Loucy (cell line): ENCODE results near the gene TBC1D24.
A peak's percentile ranks its signal among the peaks of the same experiment; 100 is the strongest.

Experiments used
- H2AFZ ChIP-seq: fragments of 200-600 bp; sonication (generic); 2 replicates; pipeline ENCODE4 v1.6.0; 2016; ENCODE audit warnings: antibody characterized with exemption, mild to moderate bottlenecking, low read length, moderate library complexity
- H3F3A ChIP-seq: fragments of 200-600 bp; 2 replicates; pipeline ENCODE4 v1.6.0; 2016; ENCODE audit warnings: antibody characterized with exemption, low read depth, mild to moderate bottlenecking
- H3K27me3 ChIP-seq: fragments of 200-600 bp; sonication (generic); 2 replicates; pipeline ENCODE4 v1.6.1; 2014; ENCODE audit warnings: low read length, mild to moderate bottlenecking; ENCODE audit not compliant: insufficient read depth, poor library complexity, severe bottlenecking
- H3K36me3 ChIP-seq: fragments of 200-600 bp; sonication (generic); 2 replicates; pipeline ENCODE4 v1.6.1; 2016; ENCODE audit warnings: low read length; ENCODE audit not compliant: insufficient read depth
- H3K4me1 ChIP-seq: fragments of 200-600 bp; sonication (generic); 2 replicates; pipeline ENCODE4 v1.5.1; 2014; ENCODE audit warnings: low read length, mild to moderate bottlenecking; ENCODE audit not compliant: insufficient read depth, poor library complexity, severe bottlenecking
- H3K4me2 ChIP-seq: fragments of 200-600 bp; sonication (generic); 2 replicates; pipeline ENCODE4 v1.6.0; 2014; ENCODE audit warnings: antibody characterized with exemption, low read length, low read depth, mild to moderate bottlenecking; ENCODE audit not compliant: poor library complexity, severe bottlenecking
- H3K4me3 ChIP-seq: fragments of 200-600 bp; sonication (generic); 2 replicates; pipeline ENCODE4 v1.5.1; 2014; ENCODE audit warnings: low read length, mild to moderate bottlenecking, mixed read lengths; ENCODE audit not compliant: poor library complexity, severe bottlenecking
- H3K79me2 ChIP-seq: fragments of 200-600 bp; sonication (generic); 2 replicates; pipeline ENCODE4 v1.6.1; 2014; ENCODE audit warnings: low read length; ENCODE audit not compliant: insufficient read depth
- H3K9ac ChIP-seq: fragments of 200-600 bp; sonication (generic); 2 replicates; pipeline ENCODE4 v1.6.0; 2014; ENCODE audit warnings: mild to moderate bottlenecking, low read depth, low read length, moderate library complexity; ENCODE audit not compliant: poor library complexity, severe bottlenecking
- H3K9me2 ChIP-seq: fragments of 200-600 bp; sonication (generic); replicated peaks from 2 replicates; pipeline ENCODE4 v1.6.1; 2016; ENCODE audit warnings: low read depth, low read length, mixed read lengths
- H3K9me3 ChIP-seq: fragments of 200-600 bp; sonication (generic); 2 replicates; pipeline ENCODE4 v1.6.1; 2014; ENCODE audit warnings: mild to moderate bottlenecking, antibody characterized with exemption, low read length, low read depth; ENCODE audit not compliant: insufficient read depth
- H4K20me1 ChIP-seq: fragments of 200-600 bp; sonication (generic); 2 replicates; pipeline ENCODE4 v1.6.0; 2014; ENCODE audit warnings: antibody characterized with exemption, low read length, mild to moderate bottlenecking; ENCODE audit not compliant: insufficient read depth, poor library complexity, severe bottlenecking
- EZH2phosphoT487 ChIP-seq: fragments of 200-600 bp; IDR thresholded peaks from 2 replicates; pipeline ENCODE4 v1.6.1; 2018; ENCODE audit warnings: antibody characterized with exemption, mild to moderate bottlenecking, moderate library complexity, borderline replicate concordance
- TF ChIP-seq, protein P1 (sequence below): fragments of 200-600 bp; sonication (generic); conservative IDR thresholded peaks from 2 replicates; pipeline ENCODE4 v1.5.1; 2014; ENCODE audit warnings: mild to moderate bottlenecking, antibody characterized with exemption, low read length

TBC1D24 gene

GRCh38 chr16:2530629-2531318 lies 55.8 kb downstream of the TBC1D24 start:
- Histone ChIP-seq H3K9me3 (no peaks in the 10 kb centered on the region), H3K9me2 (no peaks in the 10 kb centered on the region), H3K79me2 (no peaks in the 10 kb centered on the region), H3K27me3 (no peaks in the 10 kb centered on the region), H2AFZ (no peak overlapping the region), H3F3A (no peaks in the 10 kb centered on the region), H3K4me3 (no peak overlapping the region), H4K20me1 (no peaks in the 10 kb centered on the region), H3K9ac (no peak overlapping the region), H3K36me3 (no peaks in the 10 kb centered on the region), H3K4me1 (peaks cover 10% of the 10 kb centered on the region), H3K4me2 (peak overlapping the region; percentile 93)
- TF ChIP-seq, protein P1, sequence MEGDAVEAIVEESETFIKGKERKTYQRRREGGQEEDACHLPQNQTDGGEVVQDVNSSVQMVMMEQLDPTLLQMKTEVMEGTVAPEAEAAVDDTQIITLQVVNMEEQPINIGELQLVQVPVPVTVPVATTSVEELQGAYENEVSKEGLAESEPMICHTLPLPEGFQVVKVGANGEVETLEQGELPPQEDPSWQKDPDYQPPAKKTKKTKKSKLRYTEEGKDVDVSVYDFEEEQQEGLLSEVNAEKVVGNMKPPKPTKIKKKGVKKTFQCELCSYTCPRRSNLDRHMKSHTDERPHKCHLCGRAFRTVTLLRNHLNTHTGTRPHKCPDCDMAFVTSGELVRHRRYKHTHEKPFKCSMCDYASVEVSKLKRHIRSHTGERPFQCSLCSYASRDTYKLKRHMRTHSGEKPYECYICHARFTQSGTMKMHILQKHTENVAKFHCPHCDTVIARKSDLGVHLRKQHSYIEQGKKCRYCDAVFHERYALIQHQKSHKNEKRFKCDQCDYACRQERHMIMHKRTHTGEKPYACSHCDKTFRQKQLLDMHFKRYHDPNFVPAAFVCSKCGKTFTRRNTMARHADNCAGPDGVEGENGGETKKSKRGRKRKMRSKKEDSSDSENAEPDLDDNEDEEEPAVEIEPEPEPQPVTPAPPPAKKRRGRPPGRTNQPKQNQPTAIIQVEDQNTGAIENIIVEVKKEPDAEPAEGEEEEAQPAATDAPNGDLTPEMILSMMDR: no peak
- no peak for TF ChIP-seq EZH2phosphoT487

- Histone ChIP-seq H3F3A (no peaks in the 10 kb centered on the region), H3K4me2 (peak within 1 kb of the TSS; percentile 93), H3K27me3 (no peaks in the 10 kb centered on the region), H3K79me2 (no peaks in the 10 kb centered on the region), H4K20me1 (no peaks in the 10 kb centered on the region), H3K4me3 (peak within 1 kb of the TSS; percentile 78), H3K9me3 (no peaks in the 10 kb centered on the region), H3K9ac (peak within 1 kb of the TSS; percentile 74), H3K9me2 (no peaks in the 10 kb centered on the region), H3K36me3 (no peaks in the 10 kb centered on the region), H2AFZ (peak within 1 kb of the TSS; percentile 83), H3K4me1 (peaks cover 10% of the 10 kb centered on the region)
- TF ChIP-seq, protein P1: no peak
- no peak for TF ChIP-seq EZH2phosphoT487
Measured at GRCh38 chr16:2531371-2531695, 56.4 kb downstream of the TBC1D24 start, which contains the start of gene CEMP1. TSS of gene CEMP1 (minus strand) at chr16:2531408. CDS start at chr16:2531073, 335 bp downstream.

DNA sequence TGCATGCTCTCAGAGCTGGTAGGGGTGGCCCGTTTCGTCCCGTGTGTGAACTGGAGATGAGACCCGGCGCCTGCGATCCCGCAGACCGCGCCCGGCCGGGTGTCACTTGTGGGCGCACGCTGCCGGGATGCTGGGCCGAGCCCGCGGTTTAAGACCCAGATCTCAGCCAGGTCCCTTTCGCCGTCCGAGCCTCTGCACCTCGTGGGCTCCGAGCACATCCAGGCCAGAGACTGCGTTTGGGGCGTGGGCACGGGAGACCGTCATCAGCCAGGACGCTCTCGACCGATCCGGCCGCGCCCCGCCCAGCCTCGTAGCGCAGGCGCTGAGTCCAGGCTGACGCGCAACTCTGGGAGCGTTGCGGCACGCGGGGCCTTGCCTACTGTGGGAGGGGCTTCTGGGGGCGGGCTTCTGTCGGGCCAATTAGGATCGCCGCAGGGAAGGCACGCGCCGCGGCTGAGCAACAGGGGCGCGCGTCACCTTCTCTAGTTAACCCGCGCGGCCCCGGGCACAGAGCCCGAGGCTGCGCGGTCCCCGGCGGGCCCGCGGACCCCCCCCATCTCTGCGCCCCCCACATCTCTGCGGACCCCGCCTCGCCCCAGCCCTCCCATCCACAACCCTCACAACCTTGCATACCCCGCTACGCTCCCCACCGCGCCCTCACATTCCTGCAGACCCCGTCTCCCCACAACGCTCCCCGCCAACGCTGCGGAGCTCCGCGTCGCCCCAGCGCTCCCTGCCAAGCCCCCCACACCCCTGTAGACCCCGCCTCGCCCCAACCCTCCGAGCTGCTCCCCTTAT lies 57.0 kb downstream of the TBC1D24 start:
- no peaks in the 10 kb centered on the region for H3K9me2 ChIP-seq
- no peaks in the 10 kb centered on the region for H3K27me3 ChIP-seq
- H3K4me3 ChIP-seq: peak overlapping the region; percentile 78
- no peaks in the 10 kb centered on the region for H3K79me2 ChIP-seq
- H4K20me1 ChIP-seq: no peaks in the 10 kb centered on the region
- no peaks in the 10 kb centered on the region for H3K9me3 ChIP-seq
- peaks cover 10% of the 10 kb centered on the region for H3K4me1 ChIP-seq
- peak overlapping the region; percentile 93 for H3K4me2 ChIP-seq
- H3K36me3 ChIP-seq: no peaks in the 10 kb centered on the region
- peak overlapping the region; percentile 74 for H3K9ac ChIP-seq
- H3F3A ChIP-seq: no peaks in the 10 kb centered on the region
- peak overlapping the region; percentile 83 for H2AFZ ChIP-seq
- no peak for TF ChIP-seq EZH2phosphoT487
- TF ChIP-seq, protein P1: no peak
